ENCODE measurements around the gene SLC6A16. TPM values are rescaled to one million over a fixed set of nuclear protein-coding genes. Genes with fewer than 3 reads are reported as not detected.

SLC6A16 gene
- total RNA-seq, 1 experiment from 2014 or later, result 1.3 TPM

DNA sequence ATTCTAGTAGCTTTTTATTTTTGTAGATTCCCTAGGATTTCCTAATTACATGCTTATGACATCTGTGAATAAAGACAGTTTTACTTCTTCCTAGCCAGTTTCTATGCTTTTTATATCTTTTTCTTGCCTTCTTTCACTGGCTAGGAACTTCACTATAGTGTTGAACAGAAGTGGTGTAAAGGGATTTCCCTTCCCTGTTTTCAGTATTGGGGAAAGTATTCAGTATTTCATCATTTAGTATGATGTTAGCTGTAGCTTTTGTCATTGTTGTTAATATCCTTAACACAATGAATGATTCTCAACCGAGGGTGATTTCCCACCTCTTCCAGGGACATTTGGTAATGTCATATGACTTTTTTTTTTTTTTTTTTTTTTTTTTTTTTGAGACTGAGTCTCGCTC, 77.3 kb downstream of the SLC6A16 start:
- no peaks in the 10 kb centered on the region for H3K36me3 ChIP-seq (ENCODE audit: control insufficient read depth, insufficient read depth, low read length)
- DNase-seq (ENCODE audit: low read depth, low spot score), result no peak
- no peak overlapping the region for H3K4me3 ChIP-seq (ENCODE audit: low read depth in 2 of 2, low read length in 2 of 2)
- TF ChIP-seq, protein P1, sequence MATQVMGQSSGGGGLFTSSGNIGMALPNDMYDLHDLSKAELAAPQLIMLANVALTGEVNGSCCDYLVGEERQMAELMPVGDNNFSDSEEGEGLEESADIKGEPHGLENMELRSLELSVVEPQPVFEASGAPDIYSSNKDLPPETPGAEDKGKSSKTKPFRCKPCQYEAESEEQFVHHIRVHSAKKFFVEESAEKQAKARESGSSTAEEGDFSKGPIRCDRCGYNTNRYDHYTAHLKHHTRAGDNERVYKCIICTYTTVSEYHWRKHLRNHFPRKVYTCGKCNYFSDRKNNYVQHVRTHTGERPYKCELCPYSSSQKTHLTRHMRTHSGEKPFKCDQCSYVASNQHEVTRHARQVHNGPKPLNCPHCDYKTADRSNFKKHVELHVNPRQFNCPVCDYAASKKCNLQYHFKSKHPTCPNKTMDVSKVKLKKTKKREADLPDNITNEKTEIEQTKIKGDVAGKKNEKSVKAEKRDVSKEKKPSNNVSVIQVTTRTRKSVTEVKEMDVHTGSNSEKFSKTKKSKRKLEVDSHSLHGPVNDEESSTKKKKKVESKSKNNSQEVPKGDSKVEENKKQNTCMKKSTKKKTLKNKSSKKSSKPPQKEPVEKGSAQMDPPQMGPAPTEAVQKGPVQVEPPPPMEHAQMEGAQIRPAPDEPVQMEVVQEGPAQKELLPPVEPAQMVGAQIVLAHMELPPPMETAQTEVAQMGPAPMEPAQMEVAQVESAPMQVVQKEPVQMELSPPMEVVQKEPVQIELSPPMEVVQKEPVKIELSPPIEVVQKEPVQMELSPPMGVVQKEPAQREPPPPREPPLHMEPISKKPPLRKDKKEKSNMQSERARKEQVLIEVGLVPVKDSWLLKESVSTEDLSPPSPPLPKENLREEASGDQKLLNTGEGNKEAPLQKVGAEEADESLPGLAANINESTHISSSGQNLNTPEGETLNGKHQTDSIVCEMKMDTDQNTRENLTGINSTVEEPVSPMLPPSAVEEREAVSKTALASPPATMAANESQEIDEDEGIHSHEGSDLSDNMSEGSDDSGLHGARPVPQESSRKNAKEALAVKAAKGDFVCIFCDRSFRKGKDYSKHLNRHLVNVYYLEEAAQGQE (IDR thresholded peaks at IDR 0.05; ENCODE audit: insufficient read depth in 1 of 2, low read depth in 2 of 2, low read length in 1 of 2), result no peak
- TF ChIP-seq TCF7L2 (IDR thresholded peaks at IDR 0.05; ENCODE audit: low read depth, low read length), result no peak
- TF ChIP-seq SIN3A (IDR thresholded peaks at IDR 0.05; ENCODE audit: borderline replicate concordance, insufficient read depth, low read depth, low read length), result no peak
- TF ChIP-seq POLR2AphosphoS5 (IDR thresholded peaks at IDR 0.05; ENCODE audit: low read depth, low read length), result no peak
- TF ChIP-seq, protein P2, sequence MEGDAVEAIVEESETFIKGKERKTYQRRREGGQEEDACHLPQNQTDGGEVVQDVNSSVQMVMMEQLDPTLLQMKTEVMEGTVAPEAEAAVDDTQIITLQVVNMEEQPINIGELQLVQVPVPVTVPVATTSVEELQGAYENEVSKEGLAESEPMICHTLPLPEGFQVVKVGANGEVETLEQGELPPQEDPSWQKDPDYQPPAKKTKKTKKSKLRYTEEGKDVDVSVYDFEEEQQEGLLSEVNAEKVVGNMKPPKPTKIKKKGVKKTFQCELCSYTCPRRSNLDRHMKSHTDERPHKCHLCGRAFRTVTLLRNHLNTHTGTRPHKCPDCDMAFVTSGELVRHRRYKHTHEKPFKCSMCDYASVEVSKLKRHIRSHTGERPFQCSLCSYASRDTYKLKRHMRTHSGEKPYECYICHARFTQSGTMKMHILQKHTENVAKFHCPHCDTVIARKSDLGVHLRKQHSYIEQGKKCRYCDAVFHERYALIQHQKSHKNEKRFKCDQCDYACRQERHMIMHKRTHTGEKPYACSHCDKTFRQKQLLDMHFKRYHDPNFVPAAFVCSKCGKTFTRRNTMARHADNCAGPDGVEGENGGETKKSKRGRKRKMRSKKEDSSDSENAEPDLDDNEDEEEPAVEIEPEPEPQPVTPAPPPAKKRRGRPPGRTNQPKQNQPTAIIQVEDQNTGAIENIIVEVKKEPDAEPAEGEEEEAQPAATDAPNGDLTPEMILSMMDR (IDR thresholded peaks at IDR 0.05), result no peak
- ATAC-seq, result no peak
- POLR2A ChIA-PET, result interaction anchor here (0.6 kb wide), 1 partner anchor 103 kb away, joined by 3 read pairs; no protein-coding TSS in a partner anchor
- in situ Hi-C loops (cut with HindIII; ENCODE audit: low pct_unique_long_range_greater_than_20kb, low sequenced_read_pairs), result no loop called here
- no peaks in the 10 kb centered on the region for H3K4me1 ChIP-seq (ENCODE audit: control insufficient read depth, insufficient read depth, low read length)
- no peak overlapping the region for H3K27ac ChIP-seq (ENCODE audit: low read length)
- intact Hi-C loops (cut with micrococcal nuclease; ENCODE audit: unreplicated experiment), result no loop called here
- no TSS peak for BruUV-seq (replicated peaks)
- CTCF ChIA-PET, result no interaction called here
- H3K9me3 ChIP-seq (ENCODE audit: control insufficient read depth, insufficient read depth, low read depth, low read length), result no peaks in the 10 kb centered on the region
- no peaks in the 10 kb centered on the region for H3K27me3 ChIP-seq (ENCODE audit: control insufficient read depth, insufficient read depth, low read length)

DNA sequence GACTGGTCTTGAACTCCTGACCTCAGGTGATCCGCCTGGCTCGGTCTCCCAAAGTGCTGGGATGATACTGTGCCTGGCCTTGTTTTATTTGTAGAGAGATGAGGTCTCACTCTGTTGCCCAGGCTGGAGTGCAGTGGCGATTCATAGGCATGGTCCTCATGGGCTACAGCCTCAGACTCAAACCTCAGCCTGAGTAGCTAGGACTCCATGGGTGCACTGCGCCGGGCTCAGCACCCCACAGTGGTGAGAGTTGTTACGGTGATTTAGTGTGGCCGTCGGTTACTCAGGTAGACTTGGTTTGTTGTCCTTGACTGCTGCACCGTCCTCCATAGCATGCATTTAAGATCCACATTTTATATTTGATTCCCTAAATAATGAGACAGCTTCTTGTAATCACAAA, 80.7 kb downstream of the SLC6A16 start:
- TF ChIP-seq, protein P1 (IDR thresholded peaks at IDR 0.05; ENCODE audit: insufficient read depth in 1 of 2, low read depth in 2 of 2, low read length in 1 of 2), result no peak
- TF ChIP-seq SIN3A (IDR thresholded peaks at IDR 0.05; ENCODE audit: borderline replicate concordance, insufficient read depth, low read depth, low read length) (no peak), TCF7L2 (IDR thresholded peaks at IDR 0.05; ENCODE audit: low read depth, low read length) (no peak), POLR2AphosphoS5 (IDR thresholded peaks at IDR 0.05; ENCODE audit: low read depth, low read length) (no peak)
- TF ChIP-seq, protein P2 (IDR thresholded peaks at IDR 0.05), result no peak
- Histone ChIP-seq H3K36me3 (ENCODE audit: control insufficient read depth, insufficient read depth, low read length) (no peaks in the 10 kb centered on the region), H3K9me3 (ENCODE audit: control insufficient read depth, insufficient read depth, low read depth, low read length) (no peaks in the 10 kb centered on the region), H3K27me3 (ENCODE audit: control insufficient read depth, insufficient read depth, low read length) (no peaks in the 10 kb centered on the region), H3K4me3 (ENCODE audit: low read depth in 2 of 2, low read length in 2 of 2) (no peak overlapping the region), H3K4me1 (ENCODE audit: control insufficient read depth, insufficient read depth, low read length) (no peaks in the 10 kb centered on the region), H3K27ac (ENCODE audit: low read length) (no peak overlapping the region)
- ChIA-PET CTCF (no interaction called here), POLR2A (no interaction called here)
- in situ Hi-C loops (cut with HindIII; ENCODE audit: low pct_unique_long_range_greater_than_20kb, low sequenced_read_pairs) (no loop called here), intact Hi-C loops (cut with micrococcal nuclease; ENCODE audit: unreplicated experiment) (no loop called here)
- DNase-seq (ENCODE audit: low read depth, low spot score) (no peak), ATAC-seq (no peak)
- no TSS peak for BruUV-seq (replicated peaks)

All from Panc1 (cell line).